ENCODE measurements around the gene HPCAL1.
A peak's percentile ranks its signal among the peaks of the same experiment; 100 is the strongest.

HPCAL1 gene

GRCh38 chr2:10331702-10332401, 29.1 kb downstream of the HPCAL1 start:
- Histone ChIP-seq H3K4me2 (ENCODE audit: low read length) (no peak overlapping the region), H3K9me3 (ENCODE audit: insufficient read depth, low read depth, low read length) (peaks cover 3% of the 10 kb centered on the region), H3K9ac (ENCODE audit: low read length) (no peak overlapping the region), H3K14ac (ENCODE audit: low read length) (no peak overlapping the region), H4K12ac (ENCODE audit: low read depth, low read length) (no peak overlapping the region), H3K27me3 (ENCODE audit: insufficient read depth, low read length) (no peaks in the 10 kb centered on the region), H3K23ac (ENCODE audit: low read length) (no peak overlapping the region), H3K18ac (ENCODE audit: low read length) (no peak overlapping the region), H2BK12ac (ENCODE audit: low read length) (no peak overlapping the region), H3K4me3 (ENCODE audit: low read depth, low read length) (peak overlapping the region; percentile 13), H2BK5ac (ENCODE audit: low read depth, low read length, poor library complexity) (no peak overlapping the region), H2BK120ac (ENCODE audit: insufficient read depth, low read length, poor library complexity) (no peak overlapping the region), H3K79me2 (ENCODE audit: control insufficient read depth, insufficient read depth, low read length, poor library complexity) (peaks cover 2% of the 10 kb centered on the region), H2AK5ac (ENCODE audit: low read length) (peak overlapping the region; percentile 7), H3K4me1 (ENCODE audit: control insufficient read depth in 1 of 2, insufficient read depth in 2 of 2, low read length in 2 of 2) (peaks cover 28 to 32% of the 10 kb centered on the region in 2 experiments), H3K27ac (ENCODE audit: low read depth, low read length) (no peak overlapping the region), H3K36me3 (ENCODE audit: control insufficient read depth in 1 of 2, insufficient read depth in 2 of 2, low read length in 2 of 2) (no peaks in the 10 kb centered on the region), H3K4ac (ENCODE audit: low read depth, low read length) (no peak overlapping the region), H3K79me1 (ENCODE audit: low read length) (peaks cover 10% of the 10 kb centered on the region), H2AFZ (ENCODE audit: insufficient read depth, low read length, poor library complexity) (no peak overlapping the region), H4K91ac (ENCODE audit: low read depth, low read length) (peak overlapping the region; percentile 25), H4K8ac (ENCODE audit: low read depth, low read length) (peak overlapping the region; percentile 8)
- no CpG with 5 or more reads among the region's 11 CpGs for WGBS (ENCODE audit: extremely low coverage, insufficient coverage, insufficient read length)
- DNase-seq = peak in 1 of 2 donors; percentile 41

- H4K91ac ChIP-seq (ENCODE audit: low read depth, low read length) = no peak overlapping the region
- H3K27ac ChIP-seq (ENCODE audit: low read depth, low read length) = no peak overlapping the region
- H3K9me3 ChIP-seq (ENCODE audit: insufficient read depth, low read depth, low read length) = peaks cover 3% of the 10 kb centered on the region
- no peak overlapping the region for H3K4me3 ChIP-seq (ENCODE audit: low read depth, low read length)
- H3K79me1 ChIP-seq (ENCODE audit: low read length) = peaks cover 10% of the 10 kb centered on the region
- H4K8ac ChIP-seq (ENCODE audit: low read depth, low read length) = no peak overlapping the region
- no peak for DNase-seq
- no peak overlapping the region for H3K4ac ChIP-seq (ENCODE audit: low read depth, low read length)
- H2AK5ac ChIP-seq (ENCODE audit: low read length) = no peak overlapping the region
- H3K4me2 ChIP-seq (ENCODE audit: low read length) = no peak overlapping the region
- H3K4me1 ChIP-seq (ENCODE audit: control insufficient read depth in 1 of 2, insufficient read depth in 2 of 2, low read length in 2 of 2) = peaks cover 28 to 32% of the 10 kb centered on the region in 2 experiments
- no peaks in the 10 kb centered on the region for H3K36me3 ChIP-seq (ENCODE audit: control insufficient read depth in 1 of 2, insufficient read depth in 2 of 2, low read length in 2 of 2)
- peak overlapping the region; percentile 14 for H3K14ac ChIP-seq (ENCODE audit: low read length)
- no peak overlapping the region for H2BK120ac ChIP-seq (ENCODE audit: insufficient read depth, low read length, poor library complexity)
- WGBS (ENCODE audit: extremely low coverage, insufficient coverage, insufficient read length) = no CpG with 5 or more reads among the region's 15 CpGs
- peaks cover 2% of the 10 kb centered on the region for H3K79me2 ChIP-seq (ENCODE audit: control insufficient read depth, insufficient read depth, low read length, poor library complexity)
- no peak overlapping the region for H3K9ac ChIP-seq (ENCODE audit: low read length)
- no peaks in the 10 kb centered on the region for H3K27me3 ChIP-seq (ENCODE audit: insufficient read depth, low read length)
- H4K12ac ChIP-seq (ENCODE audit: low read depth, low read length) = no peak overlapping the region
- H2AFZ ChIP-seq (ENCODE audit: insufficient read depth, low read length, poor library complexity) = no peak overlapping the region
- no peak overlapping the region for H3K18ac ChIP-seq (ENCODE audit: low read length)
- no peak overlapping the region for H3K23ac ChIP-seq (ENCODE audit: low read length)
- H2BK5ac ChIP-seq (ENCODE audit: low read depth, low read length, poor library complexity) = no peak overlapping the region
- no peak overlapping the region for H2BK12ac ChIP-seq (ENCODE audit: low read length)
These were observed 29.9 kb downstream of the HPCAL1 start for GRCh38 chr2:10332402-10333246.

- Histone ChIP-seq H3K9me3 (ENCODE audit: insufficient read depth, low read depth, low read length) (peaks cover 3% of the 10 kb centered on the region), H3K14ac (ENCODE audit: low read length) (no peak overlapping the region), H2BK120ac (ENCODE audit: insufficient read depth, low read length, poor library complexity) (no peak overlapping the region), H3K79me1 (ENCODE audit: low read length) (peaks cover 10% of the 10 kb centered on the region), H3K27ac (ENCODE audit: low read depth, low read length) (no peak overlapping the region), H3K18ac (ENCODE audit: low read length) (no peak overlapping the region), H4K91ac (ENCODE audit: low read depth, low read length) (no peak overlapping the region), H4K8ac (ENCODE audit: low read depth, low read length) (no peak overlapping the region), H2AK5ac (ENCODE audit: low read length) (no peak overlapping the region), H2AFZ (ENCODE audit: insufficient read depth, low read length, poor library complexity) (no peak overlapping the region), H4K12ac (ENCODE audit: low read depth, low read length) (no peak overlapping the region), H2BK5ac (ENCODE audit: low read depth, low read length, poor library complexity) (no peak overlapping the region), H3K4me1 (ENCODE audit: control insufficient read depth in 1 of 2, insufficient read depth in 2 of 2, low read length in 2 of 2) (peaks cover 28 to 32% of the 10 kb centered on the region in 2 experiments), H3K79me2 (ENCODE audit: control insufficient read depth, insufficient read depth, low read length, poor library complexity) (peaks cover 2% of the 10 kb centered on the region), H3K27me3 (ENCODE audit: insufficient read depth, low read length) (no peaks in the 10 kb centered on the region), H3K4me3 (ENCODE audit: low read depth, low read length) (no peak overlapping the region), H3K23ac (ENCODE audit: low read length) (no peak overlapping the region), H2BK12ac (ENCODE audit: low read length) (no peak overlapping the region), H3K36me3 (ENCODE audit: control insufficient read depth in 1 of 2, insufficient read depth in 2 of 2, low read length in 2 of 2) (no peaks in the 10 kb centered on the region), H3K4me2 (ENCODE audit: low read length) (no peak overlapping the region), H3K9ac (ENCODE audit: low read length) (no peak overlapping the region), H3K4ac (ENCODE audit: low read depth, low read length) (peak overlapping the region; percentile 41)
- no peak for DNase-seq
- no CpG with 5 or more reads among the region's 5 CpGs for whole genome bisulfite sequencing (ENCODE audit: extremely low coverage, insufficient coverage, insufficient read length)
These were observed 30.5 kb downstream of the HPCAL1 start for GRCh38 chr2:10333247-10333613.

GRCh38 chr2:10333966-10334365, 31.3 kb downstream of the HPCAL1 start:
- Histone ChIP-seq H2BK120ac (ENCODE audit: insufficient read depth, low read length, poor library complexity) (no peak overlapping the region), H4K91ac (ENCODE audit: low read depth, low read length) (no peak overlapping the region), H3K23ac (ENCODE audit: low read length) (no peak overlapping the region), H3K9me3 (ENCODE audit: insufficient read depth, low read depth, low read length) (peaks cover 3% of the 10 kb centered on the region), H3K9ac (ENCODE audit: low read length) (no peak overlapping the region), H3K14ac (ENCODE audit: low read length) (no peak overlapping the region), H3K4me2 (ENCODE audit: low read length) (no peak overlapping the region), H3K27ac (ENCODE audit: low read depth, low read length) (no peak overlapping the region), H3K27me3 (ENCODE audit: insufficient read depth, low read length) (no peaks in the 10 kb centered on the region), H3K79me1 (ENCODE audit: low read length) (peaks cover 10% of the 10 kb centered on the region), H3K36me3 (ENCODE audit: control insufficient read depth in 1 of 2, insufficient read depth in 2 of 2, low read length in 2 of 2) (no peaks in the 10 kb centered on the region), H2AFZ (ENCODE audit: insufficient read depth, low read length, poor library complexity) (no peak overlapping the region), H2AK5ac (ENCODE audit: low read length) (no peak overlapping the region), H3K4me1 (ENCODE audit: control insufficient read depth in 1 of 2, insufficient read depth in 2 of 2, low read length in 2 of 2) (peaks cover 28 to 32% of the 10 kb centered on the region in 2 experiments), H3K4ac (ENCODE audit: low read depth, low read length) (no peak overlapping the region), H4K8ac (ENCODE audit: low read depth, low read length) (no peak overlapping the region), H3K79me2 (ENCODE audit: control insufficient read depth, insufficient read depth, low read length, poor library complexity) (peaks cover 2% of the 10 kb centered on the region), H3K18ac (ENCODE audit: low read length) (no peak overlapping the region), H3K4me3 (ENCODE audit: low read depth, low read length) (no peak overlapping the region), H4K12ac (ENCODE audit: low read depth, low read length) (no peak overlapping the region), H2BK12ac (ENCODE audit: low read length) (no peak overlapping the region), H2BK5ac (ENCODE audit: low read depth, low read length, poor library complexity) (no peak overlapping the region)
- no CpG with 5 or more reads among the region's 7 CpGs for WGBS (ENCODE audit: extremely low coverage, insufficient coverage, insufficient read length)
- DNase-seq = no peak
